Measurements from ENCODE around the gene R3HDM1. TPM values are rescaled to one million over a fixed set of nuclear protein-coding genes. Genes with fewer than 3 reads are reported as not detected.

R3HDM1 gene
- total RNA-seq, 1 donor from 2014 or later, result 44.7 TPM

- H3K9me3 Mint-ChIP-seq (ENCODE audit: unreplicated experiment), result no peaks in the 10 kb centered on the region
- H3K27ac Mint-ChIP-seq (ENCODE audit: unreplicated experiment), result no peak overlapping the region
- Histone ChIP-seq H3K79me2 (ENCODE audit: insufficient read depth, low read length) (no peaks in the 10 kb centered on the region), H3K36me3 (ENCODE audit: insufficient read depth, low read length) (peaks cover 6% of the 10 kb centered on the region), H3K27ac (ENCODE audit: low read depth, low read length) (no peak overlapping the region), H3K4me3 (ENCODE audit: insufficient read depth, low read depth, low read length) (no peak overlapping the region), H2AFZ (ENCODE audit: low read depth, low read length) (no peak overlapping the region), H3K9me3 (ENCODE audit: insufficient read depth, low read depth, low read length) (no peaks in the 10 kb centered on the region), H3K9ac (ENCODE audit: low read length) (no peak overlapping the region), H3K4me1 (ENCODE audit: insufficient read depth, low read length) (no peaks in the 10 kb centered on the region), H4K20me1 (ENCODE audit: insufficient read depth, low read length) (no peaks in the 10 kb centered on the region), H3K27me3 (ENCODE audit: insufficient read depth, low read length) (no peaks in the 10 kb centered on the region), H3K4me2 (ENCODE audit: low read length) (no peak overlapping the region)
- no peaks in the 10 kb centered on the region for H3K27me3 Mint-ChIP-seq (ENCODE audit: low read depth, unreplicated experiment)
- no peak overlapping the region for H3K4me3 Mint-ChIP-seq (ENCODE audit: unreplicated experiment)
- DNase-seq (ENCODE audit: low read depth) (no peak), FAIRE-seq (no peak)
- H3K36me3 Mint-ChIP-seq (ENCODE audit: low read depth, unreplicated experiment), result peaks cover 4% of the 10 kb centered on the region
- TF ChIP-seq, protein P1, sequence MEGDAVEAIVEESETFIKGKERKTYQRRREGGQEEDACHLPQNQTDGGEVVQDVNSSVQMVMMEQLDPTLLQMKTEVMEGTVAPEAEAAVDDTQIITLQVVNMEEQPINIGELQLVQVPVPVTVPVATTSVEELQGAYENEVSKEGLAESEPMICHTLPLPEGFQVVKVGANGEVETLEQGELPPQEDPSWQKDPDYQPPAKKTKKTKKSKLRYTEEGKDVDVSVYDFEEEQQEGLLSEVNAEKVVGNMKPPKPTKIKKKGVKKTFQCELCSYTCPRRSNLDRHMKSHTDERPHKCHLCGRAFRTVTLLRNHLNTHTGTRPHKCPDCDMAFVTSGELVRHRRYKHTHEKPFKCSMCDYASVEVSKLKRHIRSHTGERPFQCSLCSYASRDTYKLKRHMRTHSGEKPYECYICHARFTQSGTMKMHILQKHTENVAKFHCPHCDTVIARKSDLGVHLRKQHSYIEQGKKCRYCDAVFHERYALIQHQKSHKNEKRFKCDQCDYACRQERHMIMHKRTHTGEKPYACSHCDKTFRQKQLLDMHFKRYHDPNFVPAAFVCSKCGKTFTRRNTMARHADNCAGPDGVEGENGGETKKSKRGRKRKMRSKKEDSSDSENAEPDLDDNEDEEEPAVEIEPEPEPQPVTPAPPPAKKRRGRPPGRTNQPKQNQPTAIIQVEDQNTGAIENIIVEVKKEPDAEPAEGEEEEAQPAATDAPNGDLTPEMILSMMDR (IDR thresholded peaks at IDR 0.05; ENCODE audit: insufficient read depth, low read depth, low read length), result no peak
- TF ChIP-seq EZH2 (IDR thresholded peaks at IDR 0.05; ENCODE audit: insufficient read depth, low read length), result no peak
- H3K4me1 Mint-ChIP-seq (ENCODE audit: low read depth, unreplicated experiment), result no peaks in the 10 kb centered on the region
Observed at GRCh38 chr2:135630488-135630887, 99.2 kb downstream of the R3HDM1 start.

- no peak for FAIRE-seq
- no peak overlapping the region for H3K4me3 Mint-ChIP-seq (ENCODE audit: unreplicated experiment)
- H3K9me3 ChIP-seq (ENCODE audit: insufficient read depth, low read depth, low read length), result no peaks in the 10 kb centered on the region
- H3K4me1 ChIP-seq (ENCODE audit: insufficient read depth, low read length), result no peaks in the 10 kb centered on the region
- no peak overlapping the region for H3K9ac ChIP-seq (ENCODE audit: low read length)
- no peaks in the 10 kb centered on the region for H3K27me3 ChIP-seq (ENCODE audit: insufficient read depth, low read length)
- no peak overlapping the region for H3K4me3 ChIP-seq (ENCODE audit: insufficient read depth, low read depth, low read length)
- H3K27ac Mint-ChIP-seq (ENCODE audit: unreplicated experiment), result no peak overlapping the region
- TF ChIP-seq, protein P1 (IDR thresholded peaks at IDR 0.05; ENCODE audit: insufficient read depth, low read depth, low read length), result no peak
- TF ChIP-seq EZH2 (IDR thresholded peaks at IDR 0.05; ENCODE audit: insufficient read depth, low read length), result no peak
- no peak overlapping the region for H3K27ac ChIP-seq (ENCODE audit: low read depth, low read length)
- H2AFZ ChIP-seq (ENCODE audit: low read depth, low read length), result no peak overlapping the region
- no peak overlapping the region for H3K4me2 ChIP-seq (ENCODE audit: low read length)
- no peaks in the 10 kb centered on the region for H3K27me3 Mint-ChIP-seq (ENCODE audit: low read depth, unreplicated experiment)
- no peak for DNase-seq (ENCODE audit: low read depth)
- H3K36me3 Mint-ChIP-seq (ENCODE audit: low read depth, unreplicated experiment), result peaks cover 5% of the 10 kb centered on the region
- H3K79me2 ChIP-seq (ENCODE audit: insufficient read depth, low read length), result no peaks in the 10 kb centered on the region
- no peaks in the 10 kb centered on the region for H3K4me1 Mint-ChIP-seq (ENCODE audit: low read depth, unreplicated experiment)
- no peaks in the 10 kb centered on the region for H3K9me3 Mint-ChIP-seq (ENCODE audit: unreplicated experiment)
- H3K36me3 ChIP-seq (ENCODE audit: insufficient read depth, low read length), result peaks cover 15% of the 10 kb centered on the region
- H4K20me1 ChIP-seq (ENCODE audit: insufficient read depth, low read length), result no peaks in the 10 kb centered on the region
Observed at GRCh38 chr2:135633582-135633981, 102.3 kb downstream of the R3HDM1 start.

DNA sequence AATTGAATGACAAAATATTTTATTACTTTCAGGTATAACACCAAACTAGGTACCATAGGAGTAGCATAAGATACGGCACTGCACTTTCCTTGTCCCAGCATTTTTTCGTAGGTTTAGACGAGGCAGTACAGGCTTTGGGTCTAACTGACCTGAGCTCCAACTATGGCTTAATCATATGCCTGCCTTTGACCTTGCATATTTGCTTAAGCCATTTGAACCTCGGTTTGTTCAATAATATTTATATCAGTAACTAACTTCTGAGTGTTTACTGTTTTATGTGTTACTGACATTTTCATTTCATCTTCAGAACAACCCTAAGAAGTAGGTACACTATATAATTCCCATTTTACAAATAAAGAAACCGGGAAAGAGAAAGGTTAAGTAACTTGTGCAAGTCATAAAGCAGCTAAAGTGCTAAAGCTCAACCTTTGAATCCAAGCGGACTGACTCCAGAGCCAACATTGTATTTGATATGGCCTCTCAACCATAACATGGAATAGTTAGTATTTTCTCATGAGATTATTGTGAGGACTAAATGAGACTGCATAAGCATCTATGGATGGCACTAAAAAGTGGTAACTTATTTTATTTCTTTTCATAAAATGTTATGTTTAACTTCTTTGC lies 104.0 kb downstream of the R3HDM1 start:
- Mint-ChIP-seq H3K27me3 (ENCODE audit: low read depth, unreplicated experiment) (no peaks in the 10 kb centered on the region), H3K9me3 (ENCODE audit: unreplicated experiment) (no peaks in the 10 kb centered on the region), H3K4me1 (ENCODE audit: low read depth, unreplicated experiment) (no peaks in the 10 kb centered on the region), H3K27ac (ENCODE audit: unreplicated experiment) (no peak overlapping the region), H3K4me3 (ENCODE audit: unreplicated experiment) (no peak overlapping the region), H3K36me3 (ENCODE audit: low read depth, unreplicated experiment) (peaks cover 10% of the 10 kb centered on the region)
- Histone ChIP-seq H3K79me2 (ENCODE audit: insufficient read depth, low read length) (no peaks in the 10 kb centered on the region), H3K9ac (ENCODE audit: low read length) (no peak overlapping the region), H3K9me3 (ENCODE audit: insufficient read depth, low read depth, low read length) (no peaks in the 10 kb centered on the region), H3K4me3 (ENCODE audit: insufficient read depth, low read depth, low read length) (no peak overlapping the region), H3K4me1 (ENCODE audit: insufficient read depth, low read length) (no peaks in the 10 kb centered on the region), H3K4me2 (ENCODE audit: low read length) (no peak overlapping the region), H3K27ac (ENCODE audit: low read depth, low read length) (no peak overlapping the region), H2AFZ (ENCODE audit: low read depth, low read length) (no peak overlapping the region), H4K20me1 (ENCODE audit: insufficient read depth, low read length) (no peaks in the 10 kb centered on the region), H3K36me3 (ENCODE audit: insufficient read depth, low read length) (peaks cover 15% of the 10 kb centered on the region), H3K27me3 (ENCODE audit: insufficient read depth, low read length) (no peaks in the 10 kb centered on the region)
- DNase-seq (ENCODE audit: low read depth), result no peak
- FAIRE-seq, result peak; percentile 26
- TF ChIP-seq, protein P1 (IDR thresholded peaks at IDR 0.05; ENCODE audit: insufficient read depth, low read depth, low read length), result no peak
- TF ChIP-seq EZH2 (IDR thresholded peaks at IDR 0.05; ENCODE audit: insufficient read depth, low read length), result no peak

Data from astrocyte (in vitro differentiated cells and primary cell).